Putamen (tissue), 1 donor: Measurements from ENCODE around the gene CTNNA3.
"Not testable (repeated sequence)": the region's sequence is repeated elsewhere in the genome, so short reads cannot be mapped to it uniquely, and the experiment has no call there.

ENCODE experiments used
- DNase-seq: peaks from one replicate; pipeline ENCODE4 v3.0.0-alpha.2; 2016; ENCODE audit warnings: low spot score

Gene CTNNA3

GRCh38 chr10:66378117-66378876 lies 1317.7 kb downstream of the CTNNA3 start:
- DNase-seq, result no peak

- no peak for DNase-seq
Measured at GRCh38 chr10:66368146-66368545, 1327.8 kb downstream of the CTNNA3 start.

DNA sequence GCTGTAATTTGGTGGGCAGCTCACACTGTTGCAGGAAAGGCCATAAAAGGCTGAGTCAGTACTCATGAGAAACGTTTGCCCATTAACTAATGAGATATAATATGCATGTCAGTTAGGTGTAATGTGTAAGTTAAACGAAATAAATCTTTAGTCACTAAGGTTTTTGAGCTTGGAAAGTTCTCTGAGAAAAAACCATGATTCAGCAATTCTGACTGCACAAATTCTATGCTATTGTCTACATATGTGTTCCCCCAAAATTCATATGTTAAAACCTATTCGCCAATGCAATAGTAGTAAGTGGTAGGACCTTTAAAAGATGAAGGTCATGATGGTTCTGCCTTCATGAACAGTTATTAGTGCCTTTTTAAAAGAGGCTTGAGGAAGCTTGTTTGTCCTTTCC lies 1329.8 kb downstream of the CTNNA3 start:
- DNase-seq, result no peak

- no peak for DNase-seq
Measured at GRCh38 chr10:66365686-66366085, 1330.3 kb downstream of the CTNNA3 start.

GRCh38 chr10:66362522-66362921 lies 1333.5 kb downstream of the CTNNA3 start:
- no peak for DNase-seq

DNA sequence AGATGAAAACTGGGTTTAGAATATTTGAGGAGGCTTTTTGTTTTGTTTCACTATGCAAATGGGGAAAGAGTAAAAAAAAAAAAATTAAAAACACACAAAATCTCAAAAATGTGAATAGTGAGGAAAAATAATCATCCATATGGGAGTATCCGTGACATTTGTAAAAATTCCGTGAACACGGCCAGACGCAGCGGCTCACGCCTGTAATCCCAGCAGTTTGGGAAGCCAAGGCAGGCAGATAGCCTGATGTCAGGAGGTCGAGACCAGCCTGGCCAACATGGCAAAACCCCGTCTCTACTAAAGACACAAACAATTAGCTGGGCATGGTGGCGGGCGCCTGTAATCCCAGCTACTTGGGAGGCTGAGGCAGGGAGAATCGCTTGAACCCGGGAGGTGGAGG lies 1342.2 kb downstream of the CTNNA3 start:
- DNase-seq, result not testable (repeated sequence)

- no peak for DNase-seq
Measured at GRCh38 chr10:66353422-66353821, 1342.6 kb downstream of the CTNNA3 start.

GRCh38 chr10:66350622-66351399 lies 1345.2 kb downstream of the CTNNA3 start:
- DNase-seq, result no peak

DNA sequence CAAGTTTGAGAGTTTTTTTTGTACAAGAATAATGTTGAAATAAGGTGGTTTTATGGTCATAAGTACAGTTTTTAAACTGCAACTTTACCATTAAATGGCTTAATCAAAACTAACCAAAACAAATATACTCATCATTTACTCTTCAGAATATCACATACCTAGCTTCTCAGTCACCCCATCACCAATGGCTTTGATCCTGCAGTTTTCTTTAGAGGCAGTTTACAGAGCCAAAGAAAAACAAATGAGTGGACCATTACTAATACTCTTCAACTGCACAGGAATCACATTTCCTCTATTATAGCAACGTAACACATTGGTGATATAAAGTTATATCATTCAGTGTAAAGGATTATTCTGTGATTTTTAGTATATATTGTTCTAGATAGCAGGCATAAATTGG lies 1346.3 kb downstream of the CTNNA3 start:
- no peak for DNase-seq

GRCh38 chr10:66349076-66349475 lies 1346.9 kb downstream of the CTNNA3 start:
- no peak for DNase-seq

DNA sequence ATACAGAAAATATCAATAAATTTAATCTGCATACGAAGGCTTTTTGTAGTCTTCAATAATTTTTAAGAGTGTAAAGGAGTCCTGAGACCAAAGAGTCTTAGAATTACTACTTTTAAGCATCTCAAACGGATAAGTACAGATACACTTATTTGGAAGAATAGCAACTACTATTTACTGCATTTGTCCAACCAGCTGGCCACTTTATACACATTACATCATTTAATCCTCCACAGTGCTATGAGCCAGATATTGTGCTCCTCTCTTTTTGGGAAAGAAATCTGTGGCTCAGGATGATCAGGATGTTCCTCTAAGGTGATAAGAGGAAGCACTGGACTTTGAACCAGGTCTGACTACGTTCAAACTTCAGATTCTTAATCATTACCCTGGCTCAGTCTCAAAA lies 1358.8 kb downstream of the CTNNA3 start:
- no peak for DNase-seq

DNA sequence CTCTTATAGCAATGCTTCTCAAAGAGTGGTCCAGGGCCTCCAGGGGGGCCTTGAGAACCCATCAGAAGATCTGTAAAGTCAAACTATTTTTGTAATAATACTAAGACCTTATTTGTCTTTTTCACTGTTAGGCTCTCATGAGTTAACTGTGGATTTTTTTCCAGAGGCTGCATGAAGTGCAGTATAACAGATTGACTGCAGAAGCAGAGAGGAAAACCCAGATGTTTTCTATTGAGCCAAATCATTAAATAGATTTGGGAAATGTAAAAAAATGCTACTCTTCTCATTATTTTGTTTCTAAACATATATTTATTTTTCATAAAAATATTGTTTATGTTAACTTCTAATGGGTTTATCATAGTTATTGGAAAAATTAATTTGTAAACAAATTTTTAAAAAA lies 1359.2 kb downstream of the CTNNA3 start:
- no peak for DNase-seq

DNA sequence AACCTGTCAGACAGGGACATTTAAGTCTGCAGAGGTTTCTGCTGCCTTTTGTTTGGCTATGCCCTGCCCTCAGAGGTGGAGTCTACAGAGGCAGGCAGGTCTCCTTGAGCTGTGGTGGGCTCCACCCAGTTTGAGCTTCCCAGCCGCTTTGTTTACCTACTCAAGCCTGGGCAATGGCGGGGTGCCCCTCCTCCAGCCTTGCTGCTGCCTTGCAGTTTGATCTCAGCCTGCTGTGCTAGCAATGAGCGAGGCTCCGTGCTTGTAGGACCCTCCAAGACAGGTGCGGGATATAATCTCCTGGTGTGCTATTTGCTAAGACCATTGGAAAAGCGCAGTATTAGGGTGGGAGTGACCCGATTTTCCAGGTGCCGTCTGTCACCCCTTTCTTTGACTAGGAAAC lies 1360.2 kb downstream of the CTNNA3 start:
- DNase-seq, result not testable (repeated sequence)

DNA sequence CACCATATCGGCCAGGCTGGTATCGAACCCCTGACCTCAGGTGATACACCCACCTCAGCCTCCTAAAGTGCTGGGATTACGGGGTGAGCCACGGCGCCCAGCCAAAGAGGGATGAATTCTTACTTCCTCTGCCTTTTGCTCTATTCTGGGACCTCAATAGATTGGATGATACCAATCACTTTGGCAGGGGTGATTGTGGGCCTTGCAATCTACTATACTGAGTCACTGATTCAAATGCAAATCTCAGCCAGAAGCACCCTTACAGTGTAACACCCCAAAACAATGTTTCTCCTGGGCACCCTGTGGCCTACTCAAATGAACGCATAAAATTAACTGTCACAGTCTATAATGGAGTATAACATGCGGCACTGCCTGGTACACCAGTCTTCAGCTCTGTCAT lies 1366.8 kb downstream of the CTNNA3 start:
- no peak for DNase-seq

DNA sequence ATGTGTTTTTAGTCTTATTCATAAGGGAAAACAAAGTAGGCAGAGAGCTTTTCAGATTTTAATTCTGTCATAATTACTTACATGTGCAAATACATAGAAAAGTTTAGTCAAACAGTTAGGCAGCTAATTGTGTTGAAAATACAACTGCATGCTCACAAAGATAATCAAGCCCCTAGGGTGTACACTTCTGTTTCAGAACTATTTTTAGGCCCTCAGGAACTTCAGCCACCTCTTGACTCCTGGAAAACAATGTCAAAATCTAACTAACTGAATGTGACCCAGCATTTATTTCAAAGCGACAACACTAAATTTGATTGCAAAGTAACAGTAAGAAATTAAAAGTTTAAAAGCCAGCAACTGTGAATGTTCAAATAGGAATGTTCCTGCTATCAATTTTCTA lies 1369.1 kb downstream of the CTNNA3 start:
- DNase-seq, result no peak

DNA sequence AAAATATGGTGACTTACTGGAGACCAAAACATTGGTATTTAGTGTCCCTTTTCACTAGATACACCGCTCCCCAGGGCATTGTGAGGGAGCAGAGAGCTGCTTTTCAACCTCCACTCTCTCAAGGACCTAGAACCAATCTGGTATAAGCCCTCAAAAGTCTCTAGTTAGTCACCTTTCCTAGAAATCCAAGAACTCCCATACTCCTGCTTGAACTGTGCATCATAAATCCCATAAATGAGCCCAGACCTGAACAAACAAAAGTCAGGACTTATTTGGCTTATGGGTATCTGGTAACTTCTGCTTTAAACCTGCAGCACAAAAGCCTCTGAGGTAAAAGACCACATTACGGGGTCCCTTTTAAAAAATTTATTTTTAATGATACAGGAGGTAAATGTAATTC lies 1373.2 kb downstream of the CTNNA3 start:
- no peak for DNase-seq

- no peak for DNase-seq
Measured at GRCh38 chr10:66321723-66322665, 1374.0 kb downstream of the CTNNA3 start.

DNA sequence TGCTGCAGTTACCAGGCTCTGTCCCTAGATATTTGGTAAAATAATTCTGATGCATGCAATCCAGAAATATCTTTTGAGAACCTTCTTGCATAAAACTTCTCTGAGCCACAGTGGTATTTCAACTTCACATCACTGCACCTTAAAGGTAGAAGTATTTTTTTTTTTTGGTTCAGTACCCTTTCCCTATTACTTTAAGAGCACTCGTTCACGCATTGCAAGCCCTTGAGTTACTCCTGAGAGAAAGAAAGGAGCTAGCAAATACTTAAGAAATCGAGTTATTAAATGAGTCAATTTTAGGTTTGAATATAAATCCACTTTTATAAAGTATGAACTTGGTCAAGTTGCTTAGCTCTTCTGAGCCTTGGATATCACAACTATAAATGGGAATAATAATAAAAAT lies 1377.2 kb downstream of the CTNNA3 start:
- no peak for DNase-seq

GRCh38 chr10:66307826-66308225 lies 1388.2 kb downstream of the CTNNA3 start:
- DNase-seq, result no peak

GRCh38 chr10:66301078-66301477 lies 1394.9 kb downstream of the CTNNA3 start:
- no peak for DNase-seq

DNA sequence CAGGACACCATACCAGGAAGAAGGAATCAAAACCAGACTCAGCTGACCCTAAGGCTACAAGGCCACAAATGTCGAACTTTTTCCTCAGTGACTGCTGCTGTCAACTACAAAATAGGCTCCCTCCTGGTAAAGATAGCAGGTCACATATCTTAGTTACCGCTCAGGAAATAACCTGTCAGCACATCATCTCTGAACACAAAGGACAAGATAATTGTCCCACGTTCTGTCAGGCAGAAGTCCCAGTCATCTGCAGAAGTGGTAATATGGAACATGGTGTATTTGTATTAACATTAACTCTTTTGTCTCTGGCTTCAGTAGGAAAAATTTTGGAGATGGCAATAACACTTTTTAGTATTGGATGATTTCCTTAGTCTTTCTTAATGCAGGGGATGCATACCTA lies 1400.4 kb downstream of the CTNNA3 start:
- no peak for DNase-seq

- DNase-seq, result no peak
Measured at GRCh38 chr10:66294538-66294937, 1401.5 kb downstream of the CTNNA3 start.
